Stimulated activated CD8-positive, alpha-beta memory T cell treated with anti-CD3 and anti-CD28 coated beads, Interleukin-4, amount 100 ng/mL, for 1 hour (primary cell): Measurements from ENCODE around the gene MCM8.

ENCODE experiments used
- DNase-seq, 2 donors: peaks; one replicate each; pipeline ENCODE4 v3.0.0-alpha.2; 2020; ENCODE audit warnings: low read depth in 2 of 2, low spot score in 1 of 2

The MCM8 gene

GRCh38 chr20:6040958-6041807 lies 90.7 kb downstream of the MCM8 start:
- no peak for DNase-seq

DNA sequence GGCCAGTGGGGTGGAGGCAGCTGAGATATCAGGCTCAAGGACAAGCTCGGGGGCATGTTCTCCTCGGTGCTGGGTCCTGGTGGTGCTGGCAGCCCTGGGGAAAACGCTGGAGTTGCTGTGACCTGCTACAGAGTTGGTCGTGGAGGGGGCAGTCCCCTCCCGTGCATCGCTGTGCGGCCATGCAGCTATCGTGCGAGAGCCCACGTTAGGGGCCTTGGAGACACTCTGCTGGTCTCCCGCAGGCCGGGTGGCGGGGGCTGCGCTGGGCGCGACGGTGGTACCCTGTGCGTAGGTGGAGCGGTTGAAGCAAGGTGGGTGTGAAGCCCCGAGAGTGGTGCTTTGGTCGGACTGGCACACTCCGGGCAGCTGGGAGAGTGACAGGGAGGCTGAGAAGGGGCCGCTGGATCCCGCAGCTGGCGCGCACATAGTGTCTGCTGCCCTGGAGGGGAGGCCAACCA lies 91.4 kb downstream of the MCM8 start:
- no peak for DNase-seq

GRCh38 chr20:6044115-6044514 lies 93.7 kb downstream of the MCM8 start:
- DNase-seq: no peak

DNA sequence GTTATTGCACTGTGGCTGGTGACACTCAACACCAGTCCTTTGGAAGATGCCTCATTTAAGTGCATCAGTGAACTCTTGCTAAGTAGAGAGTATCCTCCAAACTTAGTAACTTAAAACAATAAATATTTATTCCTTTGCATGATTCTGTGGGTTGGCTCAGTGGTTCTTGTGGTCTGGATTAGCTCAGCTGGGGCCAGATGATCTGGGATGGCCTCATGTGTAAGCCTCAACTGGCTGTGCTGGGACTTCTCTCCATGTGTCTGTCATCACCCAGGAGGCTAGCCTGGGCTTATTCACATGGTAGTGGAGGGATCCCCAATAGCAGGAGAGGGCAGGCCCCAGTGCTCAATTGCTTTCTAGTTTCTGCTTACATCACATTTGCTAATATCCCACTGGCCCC lies 95.1 kb downstream of the MCM8 start:
- no peak for DNase-seq

DNA sequence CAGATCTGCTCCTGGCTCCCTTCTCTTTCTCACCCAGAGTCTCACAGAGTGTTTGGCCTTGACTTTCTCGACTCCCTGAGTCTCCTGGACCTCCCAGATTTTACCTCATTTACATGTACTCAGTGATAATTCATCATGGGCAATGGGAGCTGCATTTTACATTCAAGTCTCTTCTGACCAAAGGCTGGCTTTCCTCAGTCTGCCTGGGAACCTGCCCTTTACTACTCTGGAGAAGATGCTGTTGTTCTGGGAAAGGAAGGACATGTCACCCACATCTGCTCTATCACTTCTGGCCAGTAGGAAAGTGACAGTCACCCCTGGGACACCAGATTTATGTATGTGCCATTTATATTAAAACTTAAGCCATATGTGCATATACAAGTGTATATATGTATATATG lies 96.0 kb downstream of the MCM8 start:
- DNase-seq: no peak

DNA sequence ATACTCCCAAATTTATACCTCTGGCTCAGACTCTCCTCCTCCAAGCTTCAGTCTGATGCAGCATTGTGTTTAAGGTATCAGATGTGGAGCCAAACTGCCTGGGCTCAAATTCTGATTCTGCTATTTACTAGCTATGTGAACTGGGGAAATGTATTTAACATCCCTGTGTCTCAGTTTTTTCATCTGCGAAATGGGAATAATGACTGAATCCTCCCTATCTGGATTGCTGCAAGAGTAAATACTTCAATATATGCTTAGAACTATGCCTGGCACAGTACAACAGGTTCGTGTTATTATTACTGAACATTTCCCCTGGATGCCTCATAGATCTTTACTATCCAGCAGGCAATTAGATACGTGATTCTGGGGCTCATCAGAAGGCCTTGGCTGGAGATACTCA lies 97.9 kb downstream of the MCM8 start:
- DNase-seq: no peak
